HG03469 (cell line): Measurements from ENCODE around the gene JARID2.
"Not testable (repeated sequence)": the region's sequence is repeated elsewhere in the genome, so short reads cannot be mapped to it uniquely, and the experiment has no call there.

Experiments
- ATAC-seq: cut with Tn5 transposase; IDR thresholded peaks from one replicate; pipeline ENCODE4 v1.9.1; 2021; ENCODE audit warnings: mild to moderate bottlenecking, moderate library complexity, moderate number of reproducible peaks; ENCODE audit not compliant: unreplicated experiment

JARID2 gene

DNA sequence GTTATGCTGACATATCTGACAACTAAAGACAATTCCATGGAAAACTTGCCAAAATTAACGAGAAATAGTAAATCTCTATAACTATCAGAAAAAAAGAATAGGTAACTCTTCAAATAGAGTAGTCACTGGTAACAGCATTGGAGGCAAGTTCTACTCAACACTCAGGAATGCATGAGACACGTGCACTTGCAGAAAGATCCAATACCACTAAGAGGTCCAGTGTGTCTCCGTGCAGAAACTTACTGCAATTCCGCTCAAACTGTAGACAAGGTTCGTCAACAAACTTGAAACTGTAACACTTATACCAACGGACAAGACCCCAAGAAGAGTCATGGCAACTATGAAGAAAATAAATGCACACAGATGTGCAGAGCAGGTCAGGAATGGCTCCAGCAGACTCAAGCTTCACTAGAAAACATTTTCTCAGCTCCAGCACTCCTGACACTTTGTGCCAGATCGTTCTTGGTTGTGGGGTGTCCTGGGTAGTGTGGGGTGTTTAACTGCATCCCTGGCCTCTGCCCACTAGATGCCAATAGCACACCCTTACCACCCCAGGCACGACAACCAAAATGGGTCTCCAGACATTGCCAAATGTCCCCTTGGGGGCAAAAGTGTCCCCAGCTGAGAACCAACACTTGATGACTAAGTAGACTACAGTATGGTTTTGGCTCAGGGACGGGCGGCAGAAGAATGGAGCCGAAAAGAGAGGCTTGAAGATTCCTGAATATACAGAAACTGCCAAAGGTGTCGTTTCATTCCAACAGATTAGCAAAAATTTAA lies 282.2 kb downstream of the JARID2 start:
- ATAC-seq = no peak

DNA sequence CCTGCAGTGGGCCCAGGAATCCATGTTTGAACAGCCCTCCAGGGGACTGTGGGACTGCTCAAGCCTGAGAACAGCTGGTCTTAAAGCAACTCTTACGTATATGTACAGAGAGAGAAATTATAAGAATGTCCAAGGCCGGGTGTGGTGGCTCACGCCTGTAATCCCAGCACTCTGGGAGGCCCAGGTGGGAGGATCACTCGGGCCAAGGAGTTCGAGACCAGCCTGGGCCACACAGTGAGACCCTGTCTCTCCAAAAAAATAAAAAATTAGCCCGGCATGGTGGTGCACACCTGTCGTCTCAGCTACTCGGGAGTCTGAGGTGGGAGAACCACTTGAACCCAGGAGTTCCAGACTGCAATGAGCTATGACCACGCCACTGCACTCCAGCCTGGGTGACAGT lies 283.0 kb downstream of the JARID2 start:
- ATAC-seq = no peak

DNA sequence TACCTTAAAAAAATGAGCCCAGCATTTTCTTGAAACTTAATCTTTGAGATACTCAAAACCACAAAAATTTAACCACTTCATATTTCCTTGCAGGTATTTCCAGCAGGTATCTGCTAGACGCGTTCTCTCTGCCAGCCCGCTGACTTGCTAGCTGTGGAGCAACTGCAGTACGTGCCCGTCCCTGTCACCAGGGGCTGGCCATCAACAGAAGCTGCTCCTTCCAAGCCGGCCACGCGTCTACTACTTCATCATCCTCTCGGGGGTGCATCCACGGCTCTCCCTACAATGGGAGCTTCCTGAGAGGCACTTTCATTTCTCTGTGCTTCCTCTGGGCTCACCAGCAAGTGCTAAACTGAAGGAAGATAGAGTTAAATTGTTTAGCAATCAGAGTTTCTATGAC lies 284.5 kb downstream of the JARID2 start:
- no peak for ATAC-seq

DNA sequence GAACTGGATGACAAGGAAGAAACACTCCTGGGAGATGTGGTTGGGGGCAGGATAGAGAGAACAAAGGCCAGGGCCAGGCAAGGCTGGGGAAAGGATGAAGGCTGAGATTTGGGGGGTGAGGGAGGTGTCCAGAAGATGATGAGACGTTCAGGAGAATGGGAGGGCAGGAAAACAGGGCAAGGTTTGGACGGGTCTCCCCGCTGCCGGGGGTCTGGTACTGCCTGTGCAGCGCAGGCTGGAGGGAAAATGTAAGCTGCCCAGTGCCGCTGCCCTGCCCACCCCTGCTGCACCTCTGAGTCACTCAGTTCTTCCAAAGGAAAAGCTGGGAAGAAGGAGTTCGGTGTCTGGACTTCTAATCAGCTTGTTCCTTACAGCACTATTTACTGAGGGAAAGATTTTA lies 286.1 kb downstream of the JARID2 start:
- ATAC-seq = no peak

DNA sequence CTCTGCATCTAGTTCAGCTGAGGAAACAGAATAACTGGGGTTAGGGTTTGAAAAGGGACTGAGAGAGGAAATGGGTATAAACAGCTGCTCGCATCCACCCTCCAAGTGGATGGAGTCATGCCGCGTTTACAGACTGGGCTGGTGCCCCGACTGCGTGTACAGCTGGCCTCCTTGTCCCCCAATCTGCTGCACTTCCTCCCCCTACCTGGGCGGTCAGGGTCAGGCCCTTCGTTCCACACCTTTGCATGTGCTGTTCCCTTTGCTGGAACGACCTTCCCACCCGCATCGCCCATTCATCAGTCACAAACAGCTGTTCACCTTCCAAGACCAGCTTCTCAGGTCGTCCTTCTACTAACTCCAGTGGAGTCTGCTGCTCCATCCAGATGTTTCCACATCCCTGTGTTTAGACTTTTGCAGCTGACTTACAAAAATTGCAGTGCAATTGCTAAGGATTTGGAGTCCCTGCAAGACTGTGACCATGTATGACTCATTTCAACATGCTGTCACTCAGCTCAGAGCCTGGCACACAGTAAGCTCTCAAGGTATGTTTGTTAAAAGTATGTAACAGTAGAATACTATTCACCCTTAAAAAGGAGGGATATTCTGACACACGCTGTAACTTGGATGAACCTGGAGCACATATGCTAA lies 287.6 kb downstream of the JARID2 start:
- ATAC-seq = no peak

DNA sequence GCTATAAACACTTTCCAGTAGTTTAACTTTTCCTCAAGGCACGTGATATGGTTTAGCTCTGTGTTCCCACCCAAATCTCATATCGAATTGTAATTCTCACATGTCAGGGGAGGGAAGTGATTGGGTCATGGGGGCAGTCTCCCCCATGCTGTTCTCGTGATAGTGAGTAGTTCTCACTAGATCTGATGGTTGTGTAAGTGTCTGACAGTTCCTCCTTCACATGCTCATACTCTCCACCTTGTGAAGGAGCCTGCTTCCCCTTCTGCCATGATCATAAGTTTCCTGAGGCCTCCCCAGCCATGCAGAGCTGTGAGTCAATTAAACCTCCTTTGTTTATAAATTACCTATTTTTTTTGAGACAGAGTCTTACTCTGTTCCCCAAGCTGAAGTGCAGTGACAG lies 289.1 kb downstream of the JARID2 start:
- no peak for ATAC-seq

DNA sequence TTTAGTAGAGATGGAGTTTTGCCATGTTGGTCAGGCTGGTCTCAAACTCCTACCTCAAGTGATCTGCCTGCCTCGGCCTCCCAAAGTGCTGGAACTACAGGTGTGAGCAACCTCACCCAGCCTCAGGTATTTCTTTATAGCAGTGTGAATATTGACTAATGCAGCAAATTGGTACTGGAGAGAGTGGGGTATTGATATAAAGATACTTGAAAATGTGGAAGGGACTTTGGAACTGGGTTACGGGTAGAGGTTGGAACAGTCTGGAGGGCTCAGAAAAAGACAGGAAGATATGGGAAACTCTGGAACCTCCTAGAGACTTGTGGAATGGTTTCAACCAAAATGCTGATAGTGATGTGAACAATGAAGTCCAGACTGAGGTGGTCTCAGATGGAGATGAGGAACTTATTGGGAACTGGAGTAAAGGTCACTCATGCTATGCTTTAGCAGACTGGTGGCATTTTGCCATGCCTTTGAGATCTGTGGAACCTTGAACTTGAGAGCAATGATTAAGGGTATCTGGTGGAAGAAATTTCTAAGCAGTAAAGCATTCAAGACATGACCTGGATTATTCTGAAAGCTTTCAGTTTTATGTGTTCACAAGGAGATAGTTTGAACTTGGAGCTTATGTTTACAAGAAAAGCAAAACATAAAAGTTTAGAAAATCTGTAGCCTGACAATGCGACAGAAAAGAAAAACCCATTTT lies 289.8 kb downstream of the JARID2 start:
- no peak for ATAC-seq

DNA sequence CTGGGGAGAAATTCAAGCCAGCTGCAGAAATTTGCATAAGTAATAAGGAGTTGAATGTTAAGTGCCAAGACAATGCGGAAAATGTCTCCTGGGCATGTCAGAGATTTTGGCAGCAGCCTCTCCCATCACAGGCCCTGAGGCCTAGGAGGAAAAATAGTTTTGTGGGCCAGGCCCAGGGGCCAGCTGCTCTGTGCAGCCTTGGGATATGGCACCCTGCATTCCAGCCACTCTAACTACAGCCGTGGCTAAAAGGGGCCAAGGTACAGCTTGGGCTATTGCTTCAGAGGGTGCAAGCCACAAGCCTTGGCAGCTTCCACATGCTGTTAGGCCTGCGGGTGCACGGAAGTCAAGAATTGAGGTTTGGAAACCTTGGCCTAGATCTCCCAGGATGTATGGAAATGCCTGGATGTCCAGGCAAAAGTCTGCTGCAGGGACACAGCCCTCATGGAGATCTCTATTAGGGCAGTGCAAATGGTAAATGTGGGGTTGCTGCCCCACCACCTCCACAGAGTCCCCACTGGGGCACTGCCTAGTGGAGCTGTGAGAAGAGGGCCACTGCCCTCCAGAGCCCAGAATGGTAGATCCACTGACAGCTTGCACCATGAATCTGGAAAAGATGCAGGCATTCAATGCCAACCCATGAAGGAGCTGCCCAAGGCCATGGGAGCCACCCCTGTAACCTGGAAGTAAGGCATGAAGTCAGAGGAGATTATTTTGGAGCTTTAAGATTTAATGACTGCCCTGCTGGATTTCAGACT lies 290.5 kb downstream of the JARID2 start:
- no peak for ATAC-seq

DNA sequence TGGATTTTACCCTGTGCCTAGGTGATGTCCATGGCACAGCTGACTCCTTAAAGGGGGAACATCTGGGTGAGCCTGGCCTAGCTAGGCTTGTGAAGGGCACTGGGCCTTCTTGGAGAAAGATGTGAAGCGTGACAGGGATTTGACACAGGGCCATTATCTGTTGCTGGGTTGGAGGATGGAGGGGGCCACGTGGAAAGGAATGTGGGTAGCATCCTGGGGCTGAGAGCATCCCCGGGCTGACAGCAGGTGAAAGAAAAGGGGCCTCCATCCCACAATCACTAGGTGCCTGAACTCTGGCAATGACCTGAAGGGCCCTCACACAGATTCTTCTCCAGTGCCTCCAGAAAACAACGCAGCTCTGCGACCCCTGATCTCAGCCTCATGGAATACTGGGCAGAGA lies 292.2 kb downstream of the JARID2 start:
- ATAC-seq = no peak

DNA sequence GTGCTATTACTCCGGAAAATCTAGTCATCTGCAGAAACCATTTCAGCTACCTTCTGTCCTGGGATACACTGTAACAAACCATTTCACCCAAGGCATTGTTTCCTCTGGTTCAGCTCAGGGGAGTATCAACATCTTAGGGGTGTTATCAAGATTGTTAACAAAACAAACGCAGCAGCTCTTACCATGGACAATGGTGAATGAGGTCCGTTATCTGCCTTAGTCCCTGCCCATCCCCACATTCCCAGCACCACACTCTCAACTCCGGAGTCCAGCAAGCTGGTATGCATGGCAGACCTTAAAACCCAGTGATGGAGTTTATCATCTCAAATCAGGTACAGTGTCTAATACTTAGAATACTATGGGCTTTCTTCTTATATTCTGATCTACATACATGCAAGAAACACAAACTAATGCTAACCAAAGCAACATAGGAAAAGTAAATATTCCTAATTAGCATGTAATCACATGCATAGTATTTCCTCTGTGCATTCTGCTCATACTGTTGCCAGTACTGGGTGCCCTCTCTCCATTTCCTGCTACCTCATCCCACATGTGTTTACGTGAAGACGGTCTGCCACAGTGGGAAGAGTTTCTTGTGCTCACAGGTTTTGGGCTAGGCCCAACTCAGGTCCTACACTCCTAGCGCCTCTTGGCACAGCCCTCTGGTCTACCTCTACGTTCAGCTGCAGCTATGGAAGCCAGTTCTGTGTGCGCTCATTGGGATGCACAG lies 293.1 kb downstream of the JARID2 start:
- no peak for ATAC-seq

DNA sequence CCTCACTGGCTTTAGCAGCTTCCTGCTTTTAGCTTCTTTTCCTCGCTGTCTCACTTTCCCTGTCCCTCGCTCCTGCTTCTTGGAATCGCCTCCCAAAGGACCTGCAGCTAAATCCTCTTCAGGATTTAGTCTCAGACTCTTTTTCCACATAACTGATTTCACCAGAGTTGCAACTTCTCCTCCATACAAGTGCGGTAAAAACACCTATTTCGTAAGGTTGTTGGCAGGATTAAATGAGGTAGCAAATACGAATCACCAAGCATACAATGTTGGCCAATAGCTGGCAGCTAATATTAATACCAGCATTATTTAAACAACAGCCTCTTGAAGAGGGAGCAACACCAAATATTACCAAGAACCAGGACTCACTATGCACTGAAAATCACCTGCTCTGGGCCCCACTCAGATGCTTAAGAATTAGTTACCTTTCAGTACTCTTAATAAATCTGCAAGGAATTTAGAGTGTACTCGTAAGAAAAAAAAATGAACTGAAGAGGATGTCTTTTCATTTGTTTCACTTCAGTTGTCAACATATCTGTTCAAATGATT lies 293.9 kb downstream of the JARID2 start:
- no peak for ATAC-seq

DNA sequence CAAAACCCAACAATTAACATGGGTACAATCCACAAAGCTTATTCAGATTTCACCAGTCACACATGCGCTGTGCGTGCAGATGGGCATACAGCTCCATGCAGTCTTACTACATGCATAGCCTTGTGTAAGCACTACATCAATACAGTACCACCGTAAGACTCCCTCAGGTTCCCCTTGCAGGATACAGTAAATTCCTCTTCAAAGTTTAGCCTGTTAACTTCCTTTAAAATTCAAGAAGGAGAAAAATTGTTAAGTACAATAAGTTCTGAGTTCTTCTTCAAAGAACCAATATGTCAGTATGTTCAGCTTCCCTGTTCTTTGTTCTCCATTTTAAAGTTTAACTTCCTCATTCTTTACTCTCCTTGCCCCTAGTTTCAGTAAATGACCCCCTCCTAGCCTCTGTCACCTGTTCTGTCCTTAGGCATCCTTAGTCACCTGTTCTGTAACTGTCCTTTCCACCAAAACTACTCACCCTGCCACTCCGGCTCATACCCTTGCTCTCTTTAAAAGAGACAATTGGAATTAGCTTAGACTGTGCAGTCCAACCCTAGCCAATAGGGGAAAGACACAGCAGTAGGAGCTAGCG lies 297.6 kb downstream of the JARID2 start:
- ATAC-seq = not testable (repeated sequence)

DNA sequence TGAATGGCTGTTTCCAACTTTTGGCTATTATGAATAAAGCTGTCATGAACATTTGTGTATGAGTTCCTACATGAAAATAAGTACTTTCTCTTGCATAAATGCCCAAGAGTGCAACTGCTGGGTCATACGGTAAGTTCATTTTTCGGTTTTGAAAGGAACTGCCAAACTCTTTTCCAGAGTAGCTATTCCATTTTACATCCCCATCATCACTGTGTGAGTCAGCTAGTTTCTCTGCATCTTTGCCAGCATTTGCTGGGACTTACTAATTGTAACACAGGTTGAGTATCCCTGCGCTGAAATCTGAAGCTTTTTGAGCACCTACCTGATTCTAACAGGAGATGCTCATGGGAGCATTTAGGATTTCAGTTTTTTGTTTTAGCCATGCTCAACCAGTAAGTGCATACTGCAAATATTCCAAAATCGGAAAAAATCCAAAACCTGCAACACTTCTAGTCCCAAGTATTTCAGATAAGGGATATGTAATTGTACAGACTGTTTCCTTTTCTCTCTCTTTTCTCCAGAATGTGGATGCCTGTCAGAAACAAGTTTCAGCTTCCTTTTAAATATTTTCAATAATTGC lies 298.5 kb downstream of the JARID2 start:
- no peak for ATAC-seq

DNA sequence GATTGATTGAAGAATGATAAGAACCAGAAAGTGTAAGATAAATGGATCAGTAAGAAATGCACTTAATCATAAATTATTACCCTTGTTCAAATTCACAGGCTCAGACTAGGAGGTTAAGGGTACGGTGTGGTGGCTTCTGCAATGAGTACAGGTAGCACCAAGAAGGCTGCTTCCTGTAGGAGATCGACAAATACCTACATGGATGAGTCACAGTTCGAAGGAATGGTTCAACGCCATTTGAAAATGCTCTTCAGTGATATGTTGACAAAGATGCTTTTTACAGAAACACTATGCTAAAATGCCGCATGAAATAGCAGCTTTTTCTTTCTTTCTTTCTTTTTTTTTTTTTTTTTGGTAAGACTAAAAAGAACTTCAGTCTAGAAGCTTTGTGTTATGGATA lies 300.7 kb downstream of the JARID2 start:
- no peak for ATAC-seq

DNA sequence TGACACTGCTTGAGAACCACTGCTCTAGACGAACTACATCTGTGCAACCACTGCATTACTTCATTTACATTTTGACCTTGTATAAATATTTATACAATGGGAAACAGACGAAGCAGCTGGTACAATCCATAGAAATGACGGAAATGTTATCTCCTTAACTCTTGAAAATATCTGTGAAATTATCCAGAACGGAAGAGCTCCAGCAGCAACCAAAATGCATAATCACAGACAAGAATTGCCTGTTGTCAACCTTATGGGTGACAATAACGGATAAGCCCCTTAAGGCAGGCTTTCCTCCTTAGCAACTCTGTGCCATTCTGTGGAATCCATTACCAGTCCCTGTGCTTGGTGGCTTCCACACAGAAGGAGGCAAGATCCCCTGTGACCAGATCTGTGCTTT lies 301.5 kb downstream of the JARID2 start:
- ATAC-seq = no peak

DNA sequence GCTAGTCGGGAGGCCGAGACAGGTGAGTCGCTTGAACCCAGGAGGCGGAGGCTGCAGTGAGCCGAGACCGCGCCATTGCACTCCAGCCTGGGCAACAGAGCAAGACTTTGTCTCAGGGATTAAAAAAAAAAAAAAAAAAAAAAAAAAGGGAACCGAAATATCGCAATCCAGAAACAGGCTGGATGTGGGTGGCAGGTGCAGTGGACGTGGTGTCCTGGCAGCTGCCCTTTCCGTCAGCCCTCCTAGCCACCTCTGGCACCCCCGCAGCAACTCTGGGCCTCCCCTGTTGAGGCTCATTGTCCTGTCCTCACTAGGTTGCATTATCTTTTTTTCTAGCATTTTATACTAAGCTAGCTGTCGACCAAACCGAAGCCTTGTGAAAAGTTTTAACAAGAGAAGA lies 303.5 kb downstream of the JARID2 start:
- no peak for ATAC-seq

DNA sequence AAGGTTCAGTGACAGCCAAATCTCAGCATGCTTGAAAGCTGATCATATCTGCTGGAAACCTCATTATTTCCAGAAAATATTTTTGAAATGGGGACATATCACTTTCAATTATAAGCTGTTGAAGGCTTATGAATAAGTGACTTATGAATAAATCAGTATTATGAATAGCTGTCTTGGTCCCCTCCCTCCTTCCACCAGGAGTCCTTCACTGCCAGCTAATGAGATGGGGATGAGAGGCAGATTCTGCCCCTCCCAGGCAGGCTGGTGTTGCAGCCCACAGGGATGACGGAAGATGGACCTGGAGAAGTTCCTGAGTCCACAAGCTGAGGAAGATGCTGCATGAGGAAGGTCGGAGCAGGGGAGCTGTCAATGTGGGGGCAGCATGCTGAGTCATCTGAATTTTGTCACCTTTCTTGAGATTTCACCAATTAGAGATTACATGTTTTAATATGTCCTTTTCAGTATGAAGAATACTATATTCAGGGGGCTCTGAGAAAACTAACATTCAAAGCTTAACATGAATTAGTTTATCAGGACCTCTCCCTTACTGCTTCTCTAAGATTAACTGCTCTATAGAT lies 304.8 kb downstream of the JARID2 start:
- no peak for ATAC-seq

DNA sequence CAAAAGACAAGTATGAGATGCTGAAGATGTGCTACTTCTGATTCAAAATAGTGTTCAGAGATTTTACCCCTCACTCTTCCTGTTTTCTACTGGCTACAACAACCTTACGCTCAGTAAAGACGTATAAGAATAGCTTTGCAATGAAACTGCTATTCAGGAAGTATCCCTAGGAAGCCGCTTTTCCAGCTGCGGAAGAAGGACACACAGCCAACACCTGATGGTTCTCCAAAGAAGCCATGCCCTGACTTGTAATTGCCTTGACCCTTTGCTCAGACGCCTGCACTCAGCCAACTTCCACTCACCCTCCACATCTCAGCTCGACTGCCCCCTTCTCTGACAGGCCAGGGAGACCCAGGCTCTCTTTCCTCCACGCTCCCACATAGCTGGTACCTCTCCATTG lies 305.4 kb downstream of the JARID2 start:
- no peak for ATAC-seq

DNA sequence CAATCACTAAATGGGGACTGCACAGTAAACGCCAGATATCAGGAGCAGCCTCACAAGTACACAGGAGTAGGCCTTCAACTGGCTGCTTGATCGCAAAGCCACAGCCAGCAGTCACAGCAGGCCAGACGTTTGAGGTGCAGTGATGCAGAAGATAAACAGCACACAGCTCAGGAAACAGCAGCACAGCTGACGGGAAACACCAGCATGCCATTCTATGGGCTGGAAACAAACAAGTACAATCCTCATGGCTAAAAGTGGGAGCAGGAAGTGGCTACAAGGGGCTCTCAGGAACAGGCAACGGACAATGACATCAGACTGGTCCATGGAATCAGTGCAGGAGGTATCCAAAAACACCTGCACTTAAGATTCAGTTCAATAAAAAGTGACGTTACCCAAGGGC lies 305.9 kb downstream of the JARID2 start:
- ATAC-seq = no peak
